Putamen (tissue), 1 donor: ENCODE measurements around the gene MTMR3.
"Not testable (repeated sequence)": the region's sequence is repeated elsewhere in the genome, so short reads cannot be mapped to it uniquely, and the experiment has no call there.

Experiments
- DNase-seq: peaks from one replicate; pipeline ENCODE4 v3.0.0-alpha.2; 2016; ENCODE audit warnings: low spot score

MTMR3 gene

GRCh38 chr22:29967461-29967860 is 84.5 kb downstream of the MTMR3 start:
- DNase-seq, result no peak

- no peak for DNase-seq
Measured at GRCh38 chr22:29971607-29972006, 88.6 kb downstream of the MTMR3 start.

GRCh38 chr22:29972121-29972520 is 89.1 kb downstream of the MTMR3 start:
- no peak for DNase-seq

GRCh38 chr22:29973269-29973668 is 90.3 kb downstream of the MTMR3 start:
- DNase-seq, result no peak

GRCh38 chr22:29973680-29974079 is 90.7 kb downstream of the MTMR3 start:
- DNase-seq, result not testable (repeated sequence)

DNA sequence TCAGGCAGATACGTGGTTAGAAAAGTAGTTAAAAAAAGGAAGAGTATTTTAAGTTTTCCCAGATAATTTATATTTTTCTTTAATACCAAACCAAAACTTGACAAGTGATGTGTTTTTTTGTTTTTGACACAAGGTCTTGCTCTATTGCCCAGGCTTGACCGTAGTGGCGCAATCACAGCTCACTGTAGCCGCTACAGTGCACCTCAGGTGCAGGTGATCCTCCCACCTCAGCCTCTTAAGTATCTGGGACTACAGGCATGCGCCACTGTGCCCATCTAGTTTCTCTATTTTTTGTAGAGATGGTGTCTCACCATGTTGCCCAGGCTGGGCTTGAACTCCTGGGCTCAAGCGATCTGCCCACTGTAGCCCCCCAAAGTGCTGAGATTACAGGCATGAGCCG is 92.5 kb downstream of the MTMR3 start:
- no peak for DNase-seq

GRCh38 chr22:29977107-29977506 is 94.1 kb downstream of the MTMR3 start:
- DNase-seq, result no peak

GRCh38 chr22:29979777-29980321 is 96.9 kb downstream of the MTMR3 start:
- DNase-seq, result no peak

GRCh38 chr22:29983296-29983917 is 100.4 kb downstream of the MTMR3 start:
- DNase-seq, result no peak

GRCh38 chr22:29985912-29986311 is 102.9 kb downstream of the MTMR3 start:
- no peak for DNase-seq

DNA sequence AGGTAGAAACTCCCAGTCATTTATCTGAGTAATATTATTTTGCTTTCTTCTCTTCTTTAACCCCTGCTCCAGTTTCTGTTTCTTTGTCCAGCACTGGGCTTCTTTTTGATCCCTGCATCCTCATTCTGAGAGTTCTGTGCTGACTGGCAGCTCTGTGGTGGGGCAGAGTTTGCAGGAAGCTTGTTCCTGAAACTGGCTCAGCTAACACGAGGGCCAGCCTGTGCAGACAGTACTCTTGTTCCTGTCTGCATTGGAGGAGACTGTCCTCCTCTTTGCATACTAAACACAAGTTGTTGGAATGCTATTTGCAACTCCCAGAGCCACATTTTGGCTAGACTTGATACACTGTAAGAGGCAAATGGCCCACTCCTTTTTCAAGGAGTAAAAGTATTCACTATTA is 104.2 kb downstream of the MTMR3 start:
- DNase-seq, result peak; percentile 34

GRCh38 chr22:29988719-29989118 is 105.7 kb downstream of the MTMR3 start:
- DNase-seq, result no peak

GRCh38 chr22:29989446-29989845 is 106.5 kb downstream of the MTMR3 start:
- DNase-seq, result no peak

DNA sequence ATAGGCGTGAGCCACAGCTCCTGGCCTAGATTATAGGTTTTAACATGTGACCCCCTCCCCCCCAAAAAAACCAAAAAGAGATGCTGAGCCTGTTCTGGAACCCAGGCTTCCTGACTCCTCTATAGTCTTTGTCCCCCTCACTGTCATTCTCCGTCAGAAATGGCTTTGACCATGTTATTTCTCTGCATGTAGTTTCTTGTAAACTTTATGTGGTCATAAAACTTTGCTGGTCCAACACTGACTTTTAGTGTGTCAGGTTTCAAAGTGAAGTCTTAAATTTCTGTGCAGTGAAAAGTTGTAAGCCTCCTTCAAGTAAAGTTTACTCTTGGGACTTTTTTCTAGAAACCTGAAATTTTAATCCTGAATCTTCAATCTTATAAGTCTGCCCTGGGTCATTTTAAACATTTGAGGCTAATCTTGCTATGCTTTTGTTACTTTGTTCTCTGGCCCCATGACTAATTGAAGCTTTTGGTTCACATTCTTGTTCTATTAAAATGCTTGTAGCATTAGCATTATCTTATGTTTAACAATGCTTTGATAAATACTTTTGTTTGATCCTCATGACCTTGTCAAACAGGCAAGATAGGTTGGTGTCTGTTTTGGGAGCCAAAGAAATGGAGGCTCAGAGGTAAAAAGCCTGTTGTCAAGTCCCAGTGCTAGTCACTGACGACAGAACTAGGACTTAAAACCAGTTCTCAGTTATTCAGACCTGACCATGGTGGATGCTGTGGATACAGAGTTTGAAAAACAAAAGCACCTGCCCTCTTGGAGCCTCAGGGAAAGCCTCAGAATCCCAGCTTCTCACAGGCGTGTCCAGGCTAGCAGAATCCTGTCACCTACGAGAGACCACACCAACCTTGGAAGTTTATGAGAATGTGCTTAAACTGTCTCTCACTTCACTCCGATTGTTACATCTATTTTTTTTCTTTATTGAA is 109.6 kb downstream of the MTMR3 start:
- no peak for DNase-seq

- no peak for DNase-seq
Measured at GRCh38 chr22:29994027-29994715, 111.2 kb downstream of the MTMR3 start.

GRCh38 chr22:29994943-29995342 is 112.0 kb downstream of the MTMR3 start:
- DNase-seq, result no peak

GRCh38 chr22:29997107-29997506 is 114.1 kb downstream of the MTMR3 start:
- DNase-seq, result no peak

GRCh38 chr22:29997516-29997915 is 114.5 kb downstream of the MTMR3 start:
- no peak for DNase-seq

DNA sequence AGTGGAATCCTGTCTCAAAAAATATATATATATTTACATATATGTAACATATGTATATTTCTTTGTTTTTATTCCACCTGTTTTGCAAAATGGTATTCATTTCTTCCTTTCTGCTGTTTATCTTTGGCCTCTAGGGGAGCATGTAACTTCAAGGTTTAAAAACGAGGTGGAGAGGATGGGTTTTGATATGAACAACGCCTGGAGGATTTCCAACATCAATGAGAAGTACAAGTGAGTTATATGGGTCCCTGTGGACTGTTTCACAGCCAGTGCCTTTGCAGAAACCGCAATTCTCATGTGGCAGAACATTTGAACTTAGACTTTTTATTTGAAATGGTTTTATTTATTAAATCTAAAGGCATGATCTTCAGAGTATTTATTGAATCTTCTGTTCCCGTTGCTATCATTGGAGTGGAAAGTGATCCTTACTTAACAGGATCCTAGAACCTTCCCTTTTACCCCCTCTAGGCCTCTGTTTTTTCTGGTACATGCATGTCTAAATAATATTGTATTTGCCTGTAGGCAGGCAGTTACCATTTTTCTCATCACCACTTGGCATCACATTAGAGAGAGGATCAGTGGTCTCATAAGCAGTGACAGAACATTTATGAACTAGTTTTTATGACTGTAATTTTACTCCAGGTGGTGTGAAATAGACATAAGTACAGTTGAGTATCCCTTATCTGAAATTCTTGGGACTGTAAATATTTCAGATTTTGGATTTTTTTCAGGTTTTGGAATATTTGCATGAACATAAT is 115.8 kb downstream of the MTMR3 start:
- no peak for DNase-seq

DNA sequence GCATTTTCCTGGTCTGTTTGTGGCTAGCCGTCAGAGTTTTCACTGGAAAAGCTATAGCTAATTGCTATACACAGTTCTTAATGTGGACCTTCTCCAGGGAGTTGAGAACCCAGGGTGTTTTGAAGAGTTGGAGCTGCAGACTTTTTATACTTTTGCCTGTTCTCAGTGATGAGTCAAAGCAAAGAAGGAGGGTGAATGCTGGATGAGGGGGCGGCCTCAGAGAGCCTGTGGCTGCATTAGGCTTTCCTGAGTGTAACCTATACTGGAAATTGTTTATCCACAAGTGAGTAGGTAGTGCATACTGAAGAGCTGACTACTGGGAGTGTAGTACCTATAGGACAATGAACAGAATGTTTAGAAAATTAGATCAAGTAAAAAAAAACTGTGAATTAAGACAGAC is 117.6 kb downstream of the MTMR3 start:
- DNase-seq, result no peak

DNA sequence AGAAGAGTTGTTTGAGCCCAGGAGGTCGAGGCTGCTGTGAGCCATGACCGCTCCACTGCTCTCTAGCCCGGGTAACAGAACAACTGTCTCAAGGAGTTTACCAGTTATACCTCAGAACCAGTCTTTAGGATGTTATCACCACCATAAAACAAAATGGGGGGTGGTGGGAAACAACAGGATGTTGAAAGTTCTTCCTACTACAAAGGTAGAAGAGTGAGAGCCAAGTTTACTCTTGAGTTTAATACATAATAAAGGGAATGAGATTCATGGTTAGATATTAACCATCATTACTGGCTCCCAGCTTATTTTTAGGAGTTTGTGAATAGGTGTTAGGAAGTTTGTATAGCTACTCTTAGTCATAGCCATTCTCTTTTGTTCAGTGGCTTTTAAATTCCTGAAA is 118.5 kb downstream of the MTMR3 start:
- no peak for DNase-seq
